Measurements from ENCODE around the gene PTPRH. TPM values are rescaled to one million over a fixed set of nuclear protein-coding genes. Genes with fewer than 3 reads are reported as not detected.

Gene PTPRH
- total RNA-seq, 6 experiments from 2014 or later, result 4.2 to 25.9 (median 12.9) TPM

DNA sequence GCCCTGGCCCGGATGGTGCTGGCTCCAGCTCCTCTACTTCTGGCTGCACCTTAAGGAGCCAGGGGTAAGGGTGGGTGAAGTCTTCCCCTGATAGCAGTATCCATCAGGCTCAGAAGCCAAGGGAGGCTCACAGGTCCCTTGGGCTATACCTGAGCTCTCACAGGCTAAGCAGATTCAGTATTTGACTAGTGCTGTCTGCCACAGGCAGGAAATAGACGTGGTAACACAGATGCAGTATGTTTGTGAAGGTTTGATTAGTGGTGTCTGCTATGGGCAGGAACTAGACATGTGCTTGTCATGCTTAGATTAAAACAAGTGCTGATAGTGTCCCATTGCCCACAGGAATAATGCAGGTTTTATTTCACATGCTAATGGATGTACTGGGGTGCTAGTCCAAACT is 33.2 kb downstream of the PTPRH start:
- H3K36me3 ChIP-seq, result no peaks in the 10 kb centered on the region
- H3K4me3 ChIP-seq, result no peak overlapping the region
- no peak for TF ChIP-seq POLR2A (IDR thresholded peaks at IDR 0.05)
- TF ChIP-seq, protein P1, sequence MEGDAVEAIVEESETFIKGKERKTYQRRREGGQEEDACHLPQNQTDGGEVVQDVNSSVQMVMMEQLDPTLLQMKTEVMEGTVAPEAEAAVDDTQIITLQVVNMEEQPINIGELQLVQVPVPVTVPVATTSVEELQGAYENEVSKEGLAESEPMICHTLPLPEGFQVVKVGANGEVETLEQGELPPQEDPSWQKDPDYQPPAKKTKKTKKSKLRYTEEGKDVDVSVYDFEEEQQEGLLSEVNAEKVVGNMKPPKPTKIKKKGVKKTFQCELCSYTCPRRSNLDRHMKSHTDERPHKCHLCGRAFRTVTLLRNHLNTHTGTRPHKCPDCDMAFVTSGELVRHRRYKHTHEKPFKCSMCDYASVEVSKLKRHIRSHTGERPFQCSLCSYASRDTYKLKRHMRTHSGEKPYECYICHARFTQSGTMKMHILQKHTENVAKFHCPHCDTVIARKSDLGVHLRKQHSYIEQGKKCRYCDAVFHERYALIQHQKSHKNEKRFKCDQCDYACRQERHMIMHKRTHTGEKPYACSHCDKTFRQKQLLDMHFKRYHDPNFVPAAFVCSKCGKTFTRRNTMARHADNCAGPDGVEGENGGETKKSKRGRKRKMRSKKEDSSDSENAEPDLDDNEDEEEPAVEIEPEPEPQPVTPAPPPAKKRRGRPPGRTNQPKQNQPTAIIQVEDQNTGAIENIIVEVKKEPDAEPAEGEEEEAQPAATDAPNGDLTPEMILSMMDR (IDR thresholded peaks at IDR 0.05), result no peak
- peaks cover 0 to 13% (median 0%) of the 10 kb centered on the region in 4 donors for H3K4me1 ChIP-seq
- no peaks in the 10 kb centered on the region for H3K9me3 ChIP-seq
- H3K27me3 ChIP-seq, result peaks cover 0 to 25% of the 10 kb centered on the region in 2 donors
- no peak for DNase-seq
- ATAC-seq, result no peak
- H3K27ac ChIP-seq, result no peak overlapping the region
- intact Hi-C loops (cut with DNase I), result no loop called here
- WGBS (ENCODE audit: insufficient coverage, low coverage, low lambda C conversion rate, missing lambda C conversion rate), result 0% methylated on average over 1 of the region's 2 CpGs

DNA sequence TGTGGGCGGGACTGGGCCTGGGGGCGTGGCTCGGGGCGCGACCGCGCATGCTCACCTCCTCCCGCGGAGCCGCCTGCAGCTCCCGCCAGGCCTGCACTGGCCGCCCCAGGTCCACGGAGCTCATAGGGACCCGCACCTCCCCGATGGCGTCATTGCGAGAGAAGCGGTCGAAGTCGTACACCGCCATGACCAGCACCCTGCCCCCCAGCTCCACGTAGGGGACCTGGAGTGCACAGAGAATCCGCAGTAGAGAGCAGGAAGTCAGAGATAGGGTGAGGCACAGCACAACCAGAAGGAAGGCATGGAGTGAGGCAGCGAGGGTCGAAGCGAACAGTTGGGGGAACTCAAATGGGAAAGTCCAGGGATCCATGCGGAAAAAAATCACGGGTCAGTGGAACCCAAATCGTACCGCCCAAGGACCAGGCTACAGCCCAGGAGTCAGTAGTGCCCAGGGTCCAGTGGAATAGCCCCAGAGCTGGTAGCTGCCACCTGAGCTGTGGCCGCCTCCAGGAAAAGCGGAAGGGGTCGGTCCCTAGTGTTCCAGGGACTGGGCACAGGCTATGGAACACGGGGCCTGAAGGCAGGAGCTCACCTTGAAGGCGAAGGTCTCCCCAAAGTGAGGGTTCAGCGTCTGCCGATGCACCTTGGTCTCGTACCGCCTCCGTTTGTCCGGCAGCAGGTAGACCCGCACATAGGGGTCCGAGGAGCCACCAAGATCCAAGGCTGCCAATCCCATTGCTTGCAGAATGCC is 34.0 kb downstream of the PTPRH start:
- Histone ChIP-seq H3K36me3 (no peaks in the 10 kb centered on the region), H3K27me3 (peaks cover 0 to 25% of the 10 kb centered on the region in 2 donors), H3K9me3 (no peaks in the 10 kb centered on the region), H3K4me3 (no peak overlapping the region), H3K27ac (no peak overlapping the region), H3K4me1 (peaks cover 0 to 13% (median 0%) of the 10 kb centered on the region in 4 donors)
- intact Hi-C loops (cut with DNase I), result no loop called here
- ATAC-seq (no peak), DNase-seq (no peak)
- no peak for TF ChIP-seq POLR2A (IDR thresholded peaks at IDR 0.05)
- TF ChIP-seq, protein P1 (IDR thresholded peaks at IDR 0.05), result no peak
- 67% methylated on average over 12 of the region's 43 CpGs for WGBS (ENCODE audit: insufficient coverage, low coverage, low lambda C conversion rate, missing lambda C conversion rate)

DNA sequence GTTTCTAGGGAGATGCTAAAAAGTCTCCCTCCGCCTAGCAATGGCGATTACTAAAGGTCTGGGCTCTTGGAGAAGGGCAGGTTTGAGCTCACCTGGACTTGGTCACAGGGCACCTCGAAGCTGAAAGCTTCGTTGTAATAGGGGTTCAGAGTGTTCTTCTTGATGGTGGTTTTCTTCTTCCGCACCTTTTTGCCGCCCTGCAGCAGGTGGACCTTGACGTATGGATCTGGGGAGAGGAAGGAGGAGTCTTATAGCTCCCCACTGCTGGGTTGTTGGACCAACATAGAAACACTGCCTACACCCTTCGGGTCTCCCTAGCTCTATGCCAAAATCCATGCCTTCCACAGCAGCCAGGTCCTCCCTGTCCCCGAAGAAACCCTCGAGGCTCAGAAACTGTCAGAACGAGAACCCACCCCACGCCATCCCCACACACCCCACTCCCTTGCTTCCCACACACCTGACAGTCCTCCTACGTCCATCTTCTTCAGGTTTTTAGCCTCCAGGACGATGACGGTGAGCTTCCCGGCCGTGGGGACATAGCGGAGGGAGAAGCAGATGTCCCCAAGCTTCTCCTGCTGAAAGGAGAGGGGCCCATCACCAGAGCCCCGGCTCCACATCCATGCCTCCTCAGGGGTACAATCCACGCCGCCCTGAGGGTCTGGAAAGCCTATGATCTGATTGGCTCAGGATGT is 34.7 kb downstream of the PTPRH start:
- H3K36me3 ChIP-seq, result no peaks in the 10 kb centered on the region
- ATAC-seq (no peak), DNase-seq (no peak)
- H3K27me3 ChIP-seq, result peaks cover 0 to 24% of the 10 kb centered on the region in 2 donors
- TF ChIP-seq POLR2A (IDR thresholded peaks at IDR 0.05), result no peak
- TF ChIP-seq, protein P1 (IDR thresholded peaks at IDR 0.05), result no peak
- no peak overlapping the region for H3K27ac ChIP-seq
- intact Hi-C loops (cut with DNase I), result no loop called here
- 57% methylated on average over 10 of the region's 21 CpGs for WGBS (ENCODE audit: insufficient coverage, low coverage, low lambda C conversion rate, missing lambda C conversion rate)
- H3K4me3 ChIP-seq, result no peak overlapping the region
- H3K4me1 ChIP-seq, result peaks cover 0 to 8% (median 0%) of the 10 kb centered on the region in 4 donors
- H3K9me3 ChIP-seq, result no peaks in the 10 kb centered on the region

DNA sequence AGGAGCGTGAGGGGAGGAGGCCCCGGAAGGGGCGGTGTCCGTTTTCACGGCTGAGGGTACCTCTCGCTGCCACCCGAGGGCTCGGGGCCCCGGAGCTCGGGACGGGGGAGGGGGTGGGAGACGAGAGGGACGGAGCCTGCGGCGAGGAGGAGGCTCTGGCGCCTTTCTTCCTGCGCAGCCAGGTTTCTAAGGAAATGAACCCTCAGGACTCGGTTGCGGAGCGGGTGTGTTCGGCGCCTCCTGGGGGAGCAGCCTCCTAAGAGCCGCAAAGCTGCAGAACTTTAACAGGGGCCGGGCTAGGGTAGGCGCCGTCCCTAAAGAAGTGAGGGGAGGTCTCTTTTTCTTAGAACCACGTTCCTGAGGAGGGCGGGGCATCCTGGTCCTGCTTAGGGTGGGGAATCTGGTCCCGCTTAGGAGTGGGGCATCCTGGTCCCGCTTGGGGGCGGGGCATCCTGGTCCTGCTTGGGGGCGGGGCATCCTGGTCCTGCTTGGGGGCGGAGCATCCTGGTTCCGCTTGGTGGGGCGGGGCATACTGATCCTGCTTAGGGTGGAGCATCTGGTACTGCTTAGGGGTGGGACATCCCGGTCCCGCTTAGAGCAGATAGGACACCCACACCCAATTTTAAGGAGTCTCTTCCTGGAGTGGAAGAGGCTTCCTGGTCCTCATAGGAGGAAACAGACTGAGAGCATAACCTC is 35.4 kb downstream of the PTPRH start:
- H3K9me3 ChIP-seq, result no peaks in the 10 kb centered on the region
- TF ChIP-seq, protein P1 (IDR thresholded peaks at IDR 0.05), result no peak
- TF ChIP-seq POLR2A (IDR thresholded peaks at IDR 0.05), result no peak
- peaks cover 0 to under 1% (median 0%) of the 10 kb centered on the region in 4 donors for H3K4me1 ChIP-seq
- no peaks in the 10 kb centered on the region for H3K36me3 ChIP-seq
- intact Hi-C loops (cut with DNase I), result no loop called here
- DNase-seq, result peak in 2 of 3 donors; percentile 59 to 65
- peaks cover 0 to 19% of the 10 kb centered on the region in 2 donors for H3K27me3 ChIP-seq
- no peak overlapping the region for H3K27ac ChIP-seq
- ATAC-seq, result peak; percentile 61 to 82 (median 73)
- H3K4me3 ChIP-seq, result peak overlapping the region in 2 of 3 donors; percentile 4 to 18
- WGBS (ENCODE audit: insufficient coverage, low coverage, low lambda C conversion rate, missing lambda C conversion rate), result 0% methylated on average over 18 of the region's 37 CpGs

All from right lobe of liver (tissue), 6 donors.